Endothelial cell of umbilical vein (primary cell): ENCODE measurements around the gene UIMC1.

Experiments used
- CTCF ChIP-seq, 2 donors: IDR thresholded peaks; 1 replicate in 1 of 2; 2 replicates in 1 of 2; pipeline ENCODE4 v1.5.1; 2011; ENCODE audit warnings: low read length in 2 of 2, mild to moderate bottlenecking in 2 of 2, moderate library complexity in 2 of 2, control low read depth in 1 of 2, inconsistent platforms in 1 of 2, low read depth in 1 of 2; ENCODE audit not compliant: insufficient read depth in 1 of 2; ENCODE audit errors: extremely low read depth in 1 of 2
- EZH2 ChIP-seq: IDR thresholded peaks from 2 replicates; pipeline ENCODE4 v1.6.1; 2012; ENCODE audit warnings: borderline replicate concordance, low read depth, mild to moderate bottlenecking, moderate library complexity, low read length, inconsistent platforms; ENCODE audit not compliant: severe bottlenecking
- FOS ChIP-seq: IDR thresholded peaks from 2 replicates; pipeline ENCODE4 v1.6.1; 2011; ENCODE audit warnings: mild to moderate bottlenecking, low read length, moderate library complexity, borderline replicate concordance; ENCODE audit not compliant: insufficient read depth
- JUN ChIP-seq: IDR thresholded peaks from 2 replicates; pipeline ENCODE4 v1.6.1; 2011; ENCODE audit warnings: borderline replicate concordance, low read depth; ENCODE audit not compliant: insufficient read length, insufficient read depth
- MAX ChIP-seq: IDR thresholded peaks from 2 replicates; pipeline ENCODE4 v1.6.1; 2011; ENCODE audit not compliant: insufficient read depth, insufficient read length
- POLR2A ChIP-seq: IDR thresholded peaks from 2 replicates; pipeline ENCODE4 v1.6.1; 2012; ENCODE audit warnings: low read depth, mild to moderate bottlenecking, control low read depth, low read length
- POLR2AphosphoS5 ChIP-seq: IDR thresholded peaks from 2 replicates; pipeline ENCODE4 v1.6.1; 2012; ENCODE audit warnings: low read depth, mild to moderate bottlenecking, control low read depth, low read length, moderate library complexity; ENCODE audit not compliant: insufficient read depth

GRCh38 chr5:177004961-177005360, 1.6 kb downstream of the UIMC1 start:
- TF ChIP-seq POLR2A, result no peak
- TF ChIP-seq CTCF (IDR thresholded peaks at IDR 0.05; ENCODE audit: extremely low read depth in 1 of 2, insufficient read depth in 1 of 2, low read depth in 1 of 2, low read length in 2 of 2), result no peak
- no peak for TF ChIP-seq EZH2
- TF ChIP-seq FOS, result no peak
- no peak for TF ChIP-seq JUN
- no peak for TF ChIP-seq MAX
- no peak for TF ChIP-seq POLR2AphosphoS5
